Keratinocyte (primary cell): ENCODE measurements around the gene PHOX2A.

Experiments used
- EZH2 ChIP-seq: IDR thresholded peaks from one replicate; pipeline ENCODE4 v1.6.1; 2012; ENCODE audit warnings: inconsistent platforms, mild to moderate bottlenecking, low read length, moderate library complexity
- TF ChIP-seq, protein P1 (sequence below), 3 experiments: IDR thresholded peaks in 1 of 3; conservative IDR thresholded peaks in 1 of 3; optimal IDR thresholded peaks in 1 of 3; 2 replicates in 2 of 3; 3 replicates in 1 of 3; pipeline versions ENCODE3 to v1.5.1; 2011; ENCODE audit warnings: low read length in 3 of 3, mild to moderate bottlenecking in 3 of 3, moderate library complexity in 2 of 3, control low read depth in 1 of 3, inconsistent platforms in 1 of 3; ENCODE audit not compliant: insufficient read depth in 2 of 3; ENCODE audit errors: extremely low read depth in 1 of 3

DNA sequence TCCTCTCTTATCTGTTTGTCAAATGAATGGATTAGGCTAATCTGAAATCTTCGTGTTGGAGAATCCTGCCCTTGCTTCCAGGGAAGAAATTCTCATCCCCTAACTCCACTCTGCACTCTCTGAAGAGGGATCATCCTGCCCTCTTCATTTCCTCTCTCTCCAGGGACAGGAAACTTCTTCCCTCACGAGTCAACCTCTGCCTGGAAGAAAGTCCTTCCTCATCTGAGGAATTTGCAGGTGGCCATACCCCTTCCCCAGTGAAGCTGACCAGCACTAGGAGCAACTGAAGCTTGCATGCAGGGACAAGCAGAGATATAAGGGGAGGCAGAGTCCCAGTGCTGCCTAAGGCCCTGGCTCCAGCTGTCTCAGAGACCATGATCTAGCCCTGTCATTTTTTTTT, 3.6 kb upstream of the PHOX2A start:
- TF ChIP-seq EZH2, result no peak
- TF ChIP-seq, protein P1, sequence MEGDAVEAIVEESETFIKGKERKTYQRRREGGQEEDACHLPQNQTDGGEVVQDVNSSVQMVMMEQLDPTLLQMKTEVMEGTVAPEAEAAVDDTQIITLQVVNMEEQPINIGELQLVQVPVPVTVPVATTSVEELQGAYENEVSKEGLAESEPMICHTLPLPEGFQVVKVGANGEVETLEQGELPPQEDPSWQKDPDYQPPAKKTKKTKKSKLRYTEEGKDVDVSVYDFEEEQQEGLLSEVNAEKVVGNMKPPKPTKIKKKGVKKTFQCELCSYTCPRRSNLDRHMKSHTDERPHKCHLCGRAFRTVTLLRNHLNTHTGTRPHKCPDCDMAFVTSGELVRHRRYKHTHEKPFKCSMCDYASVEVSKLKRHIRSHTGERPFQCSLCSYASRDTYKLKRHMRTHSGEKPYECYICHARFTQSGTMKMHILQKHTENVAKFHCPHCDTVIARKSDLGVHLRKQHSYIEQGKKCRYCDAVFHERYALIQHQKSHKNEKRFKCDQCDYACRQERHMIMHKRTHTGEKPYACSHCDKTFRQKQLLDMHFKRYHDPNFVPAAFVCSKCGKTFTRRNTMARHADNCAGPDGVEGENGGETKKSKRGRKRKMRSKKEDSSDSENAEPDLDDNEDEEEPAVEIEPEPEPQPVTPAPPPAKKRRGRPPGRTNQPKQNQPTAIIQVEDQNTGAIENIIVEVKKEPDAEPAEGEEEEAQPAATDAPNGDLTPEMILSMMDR (optimal IDR thresholded peaks at IDR 0.05 in 1 of 3, IDR thresholded peaks at IDR 0.05 in 1 of 3, conservative IDR thresholded peaks at IDR 0.05 in 1 of 3; ENCODE audit: extremely low read depth in 1 of 3, insufficient read depth in 2 of 3, low read length in 3 of 3), result no peak
